VCaP (cell line): ENCODE data around the gene EXO1.

Source experiments
- H3K27ac ChIP-seq: fragments of 450-650 bp; 2 replicates; pipeline ENCODE4 v1.5.1; 2017
- CTCF ChIP-seq: fragments of 450-650 bp; conservative IDR thresholded peaks from 2 replicates; pipeline ENCODE4 v1.5.1; 2017; ENCODE audit warnings: mild to moderate bottlenecking, moderate library complexity

EXO1 gene

DNA sequence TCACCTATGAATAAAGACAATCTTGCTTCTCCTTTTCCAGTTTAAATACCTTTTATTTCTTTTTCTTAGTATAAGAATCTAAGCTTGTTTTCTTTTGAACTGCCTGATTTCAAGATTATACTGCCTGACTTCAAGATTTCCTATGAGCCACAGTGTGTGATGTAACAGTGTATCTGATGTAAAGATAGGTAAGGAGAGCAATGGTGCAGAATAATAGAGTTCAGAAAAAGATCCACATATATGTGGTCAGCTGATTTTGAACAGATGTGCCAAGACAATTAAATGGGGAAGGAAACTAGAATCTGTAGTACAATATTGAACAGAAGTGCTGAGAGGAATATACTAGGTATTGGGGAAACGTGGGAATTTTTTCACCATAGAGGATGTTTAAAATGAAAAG lies 21.0 kb downstream of the EXO1 start:
- no peak for TF ChIP-seq CTCF
- H3K27ac ChIP-seq = no peak overlapping the region

- no peak for TF ChIP-seq CTCF
- no peak overlapping the region for H3K27ac ChIP-seq
Measured at GRCh38 chr1:241870336-241870735, 22.3 kb downstream of the EXO1 start.

GRCh38 chr1:241870746-241871430 lies 22.9 kb downstream of the EXO1 start:
- no peak overlapping the region for H3K27ac ChIP-seq
- TF ChIP-seq CTCF = no peak

- TF ChIP-seq CTCF = no peak
Measured at GRCh38 chr1:241881440-241881839, 33.4 kb downstream of the EXO1 start.

GRCh38 chr1:241883159-241883558 lies 35.2 kb downstream of the EXO1 start:
- no peak overlapping the region for H3K27ac ChIP-seq
- TF ChIP-seq CTCF = no peak

More at GRCh38 chr1:241881440-241881839, 33.4 kb downstream of the EXO1 start:
- H3K27ac ChIP-seq = no peak overlapping the region

DNA sequence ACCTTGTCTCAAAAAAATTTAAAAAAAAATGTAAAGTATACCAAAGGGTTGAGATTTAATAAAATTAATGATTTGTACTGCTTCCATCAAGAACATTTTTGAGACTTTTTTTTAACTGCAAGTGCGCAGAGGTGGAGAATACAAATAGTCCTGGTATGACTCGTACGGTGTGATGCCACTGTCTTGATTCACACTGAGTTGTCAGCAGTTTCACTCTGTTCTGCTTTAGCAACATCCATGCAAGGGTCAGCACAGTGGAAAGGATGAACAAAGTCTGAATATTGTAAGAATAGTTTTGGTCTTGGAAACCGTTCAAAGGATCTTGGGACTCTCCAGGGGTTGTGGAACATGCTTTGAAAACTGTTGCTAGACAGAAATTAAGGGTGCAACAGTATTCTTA lies 40.2 kb downstream of the EXO1 start:
- no peak overlapping the region for H3K27ac ChIP-seq
- TF ChIP-seq CTCF = no peak

DNA sequence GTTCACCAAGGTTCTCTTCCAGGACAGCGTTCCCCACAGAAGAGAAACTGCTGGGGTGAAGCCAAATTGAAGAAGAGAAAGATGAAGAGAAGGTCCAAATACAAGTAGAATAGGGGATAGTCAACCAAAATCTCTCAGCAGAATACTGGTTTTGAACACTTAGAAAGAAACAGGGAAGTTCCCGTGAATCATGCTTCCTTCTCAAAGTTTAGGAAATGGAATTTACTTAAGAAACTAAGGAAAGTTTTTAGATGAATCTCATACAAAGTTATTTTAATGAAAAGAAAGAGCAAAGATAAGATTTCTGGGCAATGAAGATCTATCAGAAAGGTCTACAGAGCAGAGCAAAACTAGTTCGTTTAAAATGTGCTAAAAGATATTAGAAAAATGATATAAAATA lies 43.3 kb downstream of the EXO1 start:
- TF ChIP-seq CTCF = no peak
- no peak overlapping the region for H3K27ac ChIP-seq
